Femur (tissue), 1 donor: ENCODE measurements around the gene CERCAM.

Experiments
- DNase-seq: peaks from one replicate; pipeline ENCODE4 v3.0.0-alpha.2; 2017

The CERCAM gene

GRCh38 chr9:128420651-128421481 is at the start of gene CERCAM:
Gene CERCAM (plus strand): TSS chr9:128420857. CDS start chr9:128420878, 21 bp downstream.
- DNase-seq = peak; percentile 82

GRCh38 chr9:128371630-128372117 is 49.0 kb upstream of the CERCAM start:
- no peak for DNase-seq

GRCh38 chr9:128372188-128372641 is 48.4 kb upstream of the CERCAM start:
- DNase-seq = no peak

- DNase-seq = no peak
Measured at GRCh38 chr9:128372784-128373183, 47.9 kb upstream of the CERCAM start.

GRCh38 chr9:128374221-128374675 is 46.4 kb upstream of the CERCAM start:
- no peak for DNase-seq

GRCh38 chr9:128375865-128376264 is 44.8 kb upstream of the CERCAM start:
- DNase-seq = no peak

GRCh38 chr9:128382261-128382660 is 38.4 kb upstream of the CERCAM start:
- DNase-seq = no peak

GRCh38 chr9:128383007-128383753 is 37.5 kb upstream of the CERCAM start:
- DNase-seq = no peak

GRCh38 chr9:128383791-128384190 is 36.9 kb upstream of the CERCAM start:
- no peak for DNase-seq

GRCh38 chr9:128384801-128385495 is 35.7 kb upstream of the CERCAM start:
- no peak for DNase-seq

GRCh38 chr9:128385496-128386460 is 34.9 kb upstream of the CERCAM start:
- DNase-seq = no peak

GRCh38 chr9:128388150-128388549 is 32.5 kb upstream of the CERCAM start:
- no peak for DNase-seq

GRCh38 chr9:128389395-128390149 is 31.1 kb upstream of the CERCAM start:
- no peak for DNase-seq

- no peak for DNase-seq
Measured at GRCh38 chr9:128390150-128390812, 30.4 kb upstream of the CERCAM start.

GRCh38 chr9:128390813-128391711 is 29.6 kb upstream of the CERCAM start:
- DNase-seq = no peak

- DNase-seq = no peak
Measured at GRCh38 chr9:128391956-128392301, 28.7 kb upstream of the CERCAM start.

GRCh38 chr9:128392302-128393144 is 28.1 kb upstream of the CERCAM start:
- no peak for DNase-seq

- no peak for DNase-seq
Measured at GRCh38 chr9:128393145-128393775, 27.4 kb upstream of the CERCAM start.
